Keratinocyte (primary cell): Measurements from ENCODE around the gene VTI1A. TPM values are rescaled to one million over a fixed set of nuclear protein-coding genes. Genes with fewer than 3 reads are reported as not detected.

Experiments
- DNase-seq: peaks from one replicate; pipeline ENCODE4 v3.0.0-alpha.2; 2011; ENCODE audit warnings: low read depth, missing footprints, low spot score
- FAIRE-seq: peaks from 2 replicates; lab custom pipeline; 2011; peaks lifted over from hg19 to GRCh38; lab: Jason Lieb, UNC
- H2AFZ ChIP-seq: 2 replicates; pipeline ENCODE4 v1.6.0; 2012; ENCODE audit warnings: low read length, control low read depth, inconsistent platforms; ENCODE audit not compliant: control insufficient read depth
- H3K27ac ChIP-seq: 2 replicates; pipeline ENCODE4 v1.5.1; 2011; ENCODE audit warnings: low read length; ENCODE audit not compliant: control insufficient read depth, insufficient read depth
- H3K27me3 ChIP-seq: 3 replicates; pipeline ENCODE4 v1.6.0; 2011; ENCODE audit warnings: low read length; ENCODE audit not compliant: control insufficient read depth, insufficient read depth; ENCODE audit errors: extremely low read depth
- H3K36me3 ChIP-seq, 2 experiments: 2 replicates in 1 of 2; 3 replicates in 1 of 2; pipeline ENCODE4 v1.5.1; 2011; ENCODE audit warnings: low read length in 2 of 2, mild to moderate bottlenecking in 1 of 2; ENCODE audit not compliant: control insufficient read depth in 2 of 2, insufficient read depth in 2 of 2; ENCODE audit errors: extremely low read depth in 1 of 2
- H3K4me1 ChIP-seq: 3 replicates; pipeline ENCODE4 v1.5.1; 2011; ENCODE audit warnings: low read length; ENCODE audit not compliant: control insufficient read depth, insufficient read depth; ENCODE audit errors: extremely low read depth
- H3K4me2 ChIP-seq: 3 replicates; pipeline ENCODE4 v1.6.0; 2011; ENCODE audit warnings: low read depth, low read length; ENCODE audit not compliant: control insufficient read depth, insufficient read depth; ENCODE audit errors: extremely low read depth
- H3K4me3 ChIP-seq, 3 experiments: fragments of 200-600 bp in 1 of 3; sonication (generic) in 1 of 3; 2 replicates in 2 of 3; 3 replicates in 1 of 3; pipeline ENCODE4 v1.5.1; 2011 to 2016; ENCODE audit warnings: low read length in 3 of 3, mild to moderate bottlenecking in 3 of 3, control low read depth in 2 of 3, inconsistent platforms in 1 of 3, low read depth in 1 of 3, mixed read lengths in 1 of 3, mixed run types in 1 of 3, moderate library complexity in 1 of 3; ENCODE audit not compliant: control insufficient read depth in 2 of 3, insufficient read depth in 2 of 3; ENCODE audit errors: extremely low read depth in 1 of 3
- H3K79me2 ChIP-seq: 2 replicates; pipeline ENCODE4 v1.6.0; 2012; ENCODE audit warnings: low read length; ENCODE audit not compliant: control insufficient read depth, insufficient read depth
- H3K9ac ChIP-seq: 3 replicates; pipeline ENCODE4 v1.6.0; 2011; ENCODE audit warnings: low read length; ENCODE audit not compliant: control insufficient read depth, insufficient read depth; ENCODE audit errors: extremely low read depth
- H3K9me1 ChIP-seq: 3 replicates; pipeline ENCODE4 v1.6.0; 2011; ENCODE audit warnings: low read length; ENCODE audit not compliant: control insufficient read depth, insufficient read depth; ENCODE audit errors: extremely low read depth
- H3K9me3 ChIP-seq: 2 replicates; pipeline ENCODE4 v1.5.1; 2012; ENCODE audit warnings: low read depth, low read length; ENCODE audit not compliant: control insufficient read depth
- H4K20me1 ChIP-seq: 3 replicates; pipeline ENCODE4 v1.6.0; 2011; ENCODE audit warnings: low read length; ENCODE audit not compliant: control insufficient read depth, insufficient read depth; ENCODE audit errors: extremely low read depth
- EZH2 ChIP-seq: IDR thresholded peaks from one replicate; pipeline ENCODE4 v1.6.1; 2012; ENCODE audit warnings: inconsistent platforms, mild to moderate bottlenecking, low read length, moderate library complexity
- dilution Hi-C: fragments of 300-500 bp; cut with MboI; formaldehyde crosslinking; loops from one replicate; pipeline ENCODE4 v1.7.0; 2020; ENCODE audit warnings: low sequenced_read_pairs; ENCODE audit not compliant: extremely low pct_ligation_motif_present
- polyA plus RNA-seq, 5 experiments: library from polyadenylated mRNA; depleted of rRNA in 3 of 5; stranded (reverse) in 3 of 5; stranded (forward) in 1 of 5; unstranded in 1 of 5; fragments of >200 nt; gene quantifications; 1 replicate in 1 of 5; 2 replicates in 3 of 5; 3 replicates in 1 of 5; pipeline versions ENCODE4 v1.2.1 to v1.2.3, GENCODE V29; 2011 to 2012; ENCODE audit warnings: missing spikeins in 2 of 5, low read depth in 1 of 5, low replicate concordance in 1 of 5
- TF ChIP-seq, protein P1 (sequence below), 3 experiments: IDR thresholded peaks in 1 of 3; conservative IDR thresholded peaks in 1 of 3; optimal IDR thresholded peaks in 1 of 3; 2 replicates in 2 of 3; 3 replicates in 1 of 3; pipeline versions ENCODE3 to v1.5.1; 2011; ENCODE audit warnings: low read length in 3 of 3, mild to moderate bottlenecking in 3 of 3, moderate library complexity in 2 of 3, control low read depth in 1 of 3, inconsistent platforms in 1 of 3; ENCODE audit not compliant: insufficient read depth in 2 of 3; ENCODE audit errors: extremely low read depth in 1 of 3

Gene VTI1A
- polyA plus RNA-seq, 1 donor (not counting 4 experiments of a cell fraction or from before 2014, with no cell fraction given): 18.5 TPM

GRCh38 chr10:112515126-112515525 is 68.1 kb downstream of the VTI1A start:
- no peak for TF ChIP-seq EZH2
- TF ChIP-seq, protein P1, sequence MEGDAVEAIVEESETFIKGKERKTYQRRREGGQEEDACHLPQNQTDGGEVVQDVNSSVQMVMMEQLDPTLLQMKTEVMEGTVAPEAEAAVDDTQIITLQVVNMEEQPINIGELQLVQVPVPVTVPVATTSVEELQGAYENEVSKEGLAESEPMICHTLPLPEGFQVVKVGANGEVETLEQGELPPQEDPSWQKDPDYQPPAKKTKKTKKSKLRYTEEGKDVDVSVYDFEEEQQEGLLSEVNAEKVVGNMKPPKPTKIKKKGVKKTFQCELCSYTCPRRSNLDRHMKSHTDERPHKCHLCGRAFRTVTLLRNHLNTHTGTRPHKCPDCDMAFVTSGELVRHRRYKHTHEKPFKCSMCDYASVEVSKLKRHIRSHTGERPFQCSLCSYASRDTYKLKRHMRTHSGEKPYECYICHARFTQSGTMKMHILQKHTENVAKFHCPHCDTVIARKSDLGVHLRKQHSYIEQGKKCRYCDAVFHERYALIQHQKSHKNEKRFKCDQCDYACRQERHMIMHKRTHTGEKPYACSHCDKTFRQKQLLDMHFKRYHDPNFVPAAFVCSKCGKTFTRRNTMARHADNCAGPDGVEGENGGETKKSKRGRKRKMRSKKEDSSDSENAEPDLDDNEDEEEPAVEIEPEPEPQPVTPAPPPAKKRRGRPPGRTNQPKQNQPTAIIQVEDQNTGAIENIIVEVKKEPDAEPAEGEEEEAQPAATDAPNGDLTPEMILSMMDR (optimal IDR thresholded peaks at IDR 0.05 in 1 of 3, IDR thresholded peaks at IDR 0.05 in 1 of 3, conservative IDR thresholded peaks at IDR 0.05 in 1 of 3; ENCODE audit: extremely low read depth in 1 of 3, insufficient read depth in 2 of 3, low read length in 3 of 3): no peak
- Histone ChIP-seq H3K27me3 (no peaks in the 10 kb centered on the region), H3K4me1 (peaks cover 22% of the 10 kb centered on the region), H3K4me2 (no peak overlapping the region), H3K9ac (no peak overlapping the region), H3K4me3 (no peak overlapping the region), H3K9me3 (no peaks in the 10 kb centered on the region), H4K20me1 (no peaks in the 10 kb centered on the region), H3K27ac (no peak overlapping the region), H3K36me3 (no peaks in the 10 kb centered on the region), H3K79me2 (no peaks in the 10 kb centered on the region), H3K9me1 (no peaks in the 10 kb centered on the region), H2AFZ (no peak overlapping the region)
- dilution Hi-C loops: no loop called here
- FAIRE-seq (no peak), DNase-seq (no peak)

DNA sequence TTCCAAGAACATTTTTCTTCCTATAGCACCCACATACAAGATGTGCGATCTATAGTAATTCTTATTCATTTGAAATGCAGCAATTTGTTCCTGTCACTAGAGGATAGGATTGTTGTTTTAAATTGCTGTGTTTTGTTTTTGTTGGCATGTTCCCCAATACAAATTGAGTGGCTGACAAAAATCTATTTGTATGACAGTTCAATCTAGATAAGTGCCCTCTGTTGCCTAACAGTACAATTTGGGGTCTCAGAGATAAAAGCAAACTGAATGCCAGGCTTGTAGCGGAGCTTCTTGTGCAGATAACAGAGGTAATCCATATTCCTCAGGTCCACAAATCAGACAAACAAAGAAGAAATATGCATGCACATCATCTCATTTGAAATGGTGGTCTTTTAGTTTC is 68.8 kb downstream of the VTI1A start:
- no peak overlapping the region for H3K27ac ChIP-seq
- no peak for TF ChIP-seq EZH2
- TF ChIP-seq, protein P1 (optimal IDR thresholded peaks at IDR 0.05 in 1 of 3, IDR thresholded peaks at IDR 0.05 in 1 of 3, conservative IDR thresholded peaks at IDR 0.05 in 1 of 3; ENCODE audit: extremely low read depth in 1 of 3, insufficient read depth in 2 of 3, low read length in 3 of 3): no peak
- FAIRE-seq (no peak), DNase-seq (no peak)
- H3K79me2 ChIP-seq: no peaks in the 10 kb centered on the region
- no peaks in the 10 kb centered on the region for H3K9me3 ChIP-seq
- no peaks in the 10 kb centered on the region for H3K9me1 ChIP-seq
- no peak overlapping the region for H2AFZ ChIP-seq
- no peaks in the 10 kb centered on the region for H3K36me3 ChIP-seq
- no peaks in the 10 kb centered on the region for H3K27me3 ChIP-seq
- no peak overlapping the region for H3K9ac ChIP-seq
- H3K4me2 ChIP-seq: no peak overlapping the region
- dilution Hi-C loops: no loop called here
- peaks cover 22% of the 10 kb centered on the region for H3K4me1 ChIP-seq
- H4K20me1 ChIP-seq: no peaks in the 10 kb centered on the region
- no peak overlapping the region for H3K4me3 ChIP-seq
